Stromal cell of bone marrow (primary cell): Measurements from ENCODE around the gene MAPKAP1.
A peak's percentile ranks its signal among the peaks of the same experiment; 100 is the strongest.

Experiments
- DNase-seq: peaks from one replicate; pipeline ENCODE4 v3.0.0-alpha.2; 2012; ENCODE audit warnings: low read depth

The MAPKAP1 gene

DNA sequence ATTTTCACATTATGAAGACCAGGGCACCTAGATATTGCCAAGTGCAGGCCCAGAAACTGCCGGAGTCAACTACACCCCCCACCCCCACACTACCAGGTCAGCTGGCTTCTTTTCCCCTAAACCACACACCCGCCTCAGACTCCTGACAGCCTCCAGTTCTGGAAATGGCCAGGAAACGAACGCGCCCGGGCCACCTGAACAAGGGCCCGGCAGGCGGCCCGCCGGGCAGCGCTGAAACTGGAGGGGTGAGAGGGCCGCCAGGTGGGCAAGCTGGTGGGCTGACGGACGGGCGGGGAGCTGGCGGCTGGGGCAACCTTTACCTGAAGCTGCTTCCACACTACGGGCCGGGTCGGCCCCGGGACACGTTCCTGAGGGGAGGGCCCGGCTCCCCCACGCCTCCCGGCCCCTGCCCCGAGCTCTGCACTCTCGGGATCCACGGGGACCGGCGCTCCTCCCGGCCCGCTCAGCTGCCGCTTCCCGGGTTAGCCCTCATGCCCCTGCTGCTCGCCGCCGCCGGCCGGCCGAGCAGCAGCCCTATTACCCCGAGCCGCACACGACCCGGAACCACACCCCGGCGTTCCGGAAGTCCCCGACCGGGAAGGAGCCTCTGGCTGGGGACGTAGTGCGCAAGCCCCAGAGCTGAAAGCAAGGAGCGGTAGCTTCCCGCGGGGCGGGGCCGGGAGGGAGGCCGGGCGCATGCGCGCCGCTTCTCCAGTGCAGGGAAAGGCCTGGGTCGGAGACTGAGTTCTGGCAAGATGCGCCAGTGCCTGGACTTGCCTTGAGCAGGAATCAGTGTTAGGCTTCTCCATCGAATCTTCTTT lies at the start of gene MAPKAP1:
TSS of gene MAPKAP1 (minus strand) at position 558 of the 821 bp plus-strand sequence. CDS start 34,634 bp downstream, outside the sequence.
- peak; percentile 94 for DNase-seq

DNA sequence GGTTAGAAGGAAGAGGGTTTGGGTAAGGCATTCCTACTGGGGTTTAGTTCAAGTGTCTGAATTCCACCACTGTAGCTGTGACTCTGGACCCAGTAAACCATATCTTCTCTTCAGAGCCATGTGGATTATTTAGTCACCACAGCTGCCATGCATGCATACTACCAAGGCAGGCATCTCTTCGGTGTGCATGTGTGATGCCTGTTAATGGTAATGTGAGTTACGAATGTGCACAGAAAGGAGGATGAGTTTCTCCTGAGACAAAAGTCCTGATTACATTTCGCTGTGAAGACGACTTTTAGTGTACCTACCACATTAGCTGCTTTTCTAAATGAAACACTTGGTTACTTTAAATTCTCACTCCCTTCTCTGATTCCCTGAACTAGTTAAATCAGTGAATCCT lies 49.5 kb upstream of the MAPKAP1 start:
- no peak for DNase-seq

DNA sequence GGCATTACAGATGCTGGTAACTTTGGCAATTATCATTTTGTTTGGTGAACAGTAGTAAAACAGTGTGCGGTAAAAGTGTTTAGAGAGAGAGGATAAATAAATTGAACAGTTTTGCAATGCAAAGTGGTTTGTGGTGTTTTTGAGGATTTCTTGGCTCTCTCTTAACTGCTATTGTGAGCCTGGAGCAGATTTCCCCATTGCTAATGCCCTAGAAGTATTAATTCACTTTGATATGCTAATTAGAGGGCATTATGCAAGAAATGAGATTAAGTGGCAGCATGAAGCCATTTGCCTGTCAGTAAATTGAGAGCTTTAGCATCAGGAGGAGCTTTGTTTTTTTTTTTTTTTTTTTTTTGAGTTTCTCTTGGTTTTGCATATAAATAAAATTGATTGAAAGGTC lies 48.3 kb upstream of the MAPKAP1 start:
- DNase-seq, result no peak

DNA sequence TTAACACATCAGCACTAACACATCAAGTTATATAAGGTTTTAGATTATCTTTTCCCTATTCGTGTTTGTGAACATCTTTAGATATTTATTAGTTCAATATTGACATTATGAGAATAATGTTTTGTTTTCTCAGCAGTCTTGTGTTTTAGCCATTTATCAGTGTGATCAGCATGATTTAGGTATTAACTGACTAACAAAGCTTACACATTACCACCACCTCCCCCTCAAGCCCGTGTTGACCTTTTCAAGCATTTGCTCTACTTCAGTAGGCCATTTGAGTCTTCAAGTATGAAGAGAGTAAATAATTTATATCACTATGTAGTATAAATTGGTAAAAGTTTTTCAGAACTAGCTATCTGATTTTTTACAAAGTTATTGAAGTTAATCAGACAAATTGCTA lies 47.1 kb upstream of the MAPKAP1 start:
- DNase-seq, result no peak

DNA sequence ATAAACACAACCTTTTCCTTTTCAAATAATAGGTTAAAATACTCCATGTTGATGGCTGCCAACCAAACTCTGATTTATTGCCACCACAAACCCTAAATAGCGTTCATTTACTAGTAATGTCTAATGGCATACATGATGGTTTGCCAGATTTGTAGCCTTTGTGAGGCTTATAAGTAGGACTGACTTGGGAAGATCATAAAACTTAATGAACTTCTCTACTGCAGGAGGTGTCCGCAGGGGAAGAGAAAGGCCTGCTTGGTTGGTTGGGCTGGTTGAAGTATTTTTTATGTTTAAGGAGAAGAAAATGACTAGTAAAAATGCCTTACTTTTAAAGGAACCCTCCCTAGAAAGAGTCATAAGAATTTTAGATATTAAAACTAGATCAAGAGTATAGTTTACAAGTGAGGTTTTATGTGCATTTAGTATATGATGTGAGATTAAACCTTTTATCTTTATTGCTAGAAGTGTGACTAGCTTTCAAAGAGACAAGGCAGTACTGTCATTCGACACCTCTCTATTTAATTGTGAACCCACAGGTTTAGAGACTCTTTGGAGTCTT lies 45.1 kb upstream of the MAPKAP1 start:
- no peak for DNase-seq

DNA sequence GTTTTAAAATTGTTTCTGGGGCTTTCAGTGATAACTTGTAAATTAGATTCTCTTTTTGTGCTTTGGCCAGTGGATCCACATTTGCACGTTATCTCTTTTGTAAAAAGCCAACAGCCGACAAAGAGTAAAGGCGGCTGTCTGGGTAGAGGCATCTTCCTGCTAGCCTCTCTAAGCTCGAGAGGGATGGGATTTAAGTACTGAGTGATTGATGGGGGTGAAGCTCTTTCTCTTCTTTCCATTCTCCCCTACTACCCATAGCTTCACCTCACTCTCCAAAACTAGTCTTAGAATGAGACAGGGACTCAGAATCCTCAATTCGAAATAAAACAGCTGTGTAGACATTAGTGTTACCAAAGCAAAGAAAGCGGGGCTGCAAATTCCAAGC lies 43.6 kb upstream of the MAPKAP1 start:
- DNase-seq, result no peak

DNA sequence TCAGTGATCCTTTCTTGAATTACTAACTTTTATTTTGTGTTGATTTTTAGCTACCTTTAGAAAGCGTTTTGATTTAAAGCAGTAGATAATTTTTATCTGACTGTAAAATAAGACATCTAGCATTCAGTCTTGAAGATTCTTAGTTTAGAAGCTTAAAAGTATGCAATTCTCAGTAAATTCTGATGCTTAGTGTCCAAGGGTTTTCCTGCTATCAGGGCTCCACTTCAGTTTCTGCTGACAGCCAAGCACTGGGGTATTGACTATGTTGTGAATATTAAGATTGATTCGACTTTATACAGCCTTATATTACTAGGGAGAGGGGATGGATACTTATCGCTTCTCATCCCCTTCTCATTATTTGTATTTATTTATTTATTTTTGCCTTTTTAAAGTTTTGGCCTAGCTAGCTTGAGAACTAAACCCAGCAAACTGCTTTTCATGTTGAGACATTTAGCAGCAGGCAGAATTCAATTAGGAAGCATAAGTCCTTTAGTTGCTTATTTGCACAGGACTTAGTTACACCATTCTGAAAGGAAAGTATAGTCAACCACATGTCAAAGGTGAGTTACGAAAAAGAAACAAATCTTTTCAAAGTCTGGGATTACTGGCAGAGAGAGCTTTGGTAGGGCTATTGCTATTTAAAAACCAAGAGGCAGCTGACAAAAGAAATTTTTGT lies 43.1 kb upstream of the MAPKAP1 start:
- DNase-seq, result no peak

DNA sequence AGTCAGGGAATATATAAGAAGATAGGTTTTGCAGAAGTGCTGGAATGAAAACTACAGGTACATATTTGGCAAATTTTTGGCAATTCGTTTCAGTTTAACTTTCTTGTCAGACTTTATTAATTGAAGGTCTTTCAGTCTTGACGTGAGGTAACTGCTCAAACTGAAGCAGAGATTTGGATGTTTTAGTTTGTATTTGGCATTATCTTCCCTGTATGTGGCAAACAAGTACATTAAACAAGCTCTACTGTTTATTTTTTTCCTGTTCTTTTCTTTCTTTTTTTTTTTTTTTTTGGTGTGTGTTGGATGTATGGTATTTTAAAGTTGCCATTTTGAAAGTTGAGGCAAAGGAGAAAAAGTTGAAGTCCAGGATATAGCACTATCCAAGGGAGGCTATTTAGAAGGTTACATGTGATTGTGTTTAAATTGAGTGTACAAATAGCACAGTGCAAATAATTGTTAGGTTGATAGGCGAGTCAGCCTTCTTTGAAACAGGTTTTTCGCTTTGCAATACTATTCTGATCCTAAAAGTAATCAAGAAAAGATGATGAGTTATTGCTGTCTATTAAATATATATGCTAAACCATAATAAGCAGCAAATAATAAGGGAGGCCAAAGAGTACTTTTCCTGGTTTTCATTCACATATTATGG lies 42.4 kb upstream of the MAPKAP1 start:
- DNase-seq, result no peak

DNA sequence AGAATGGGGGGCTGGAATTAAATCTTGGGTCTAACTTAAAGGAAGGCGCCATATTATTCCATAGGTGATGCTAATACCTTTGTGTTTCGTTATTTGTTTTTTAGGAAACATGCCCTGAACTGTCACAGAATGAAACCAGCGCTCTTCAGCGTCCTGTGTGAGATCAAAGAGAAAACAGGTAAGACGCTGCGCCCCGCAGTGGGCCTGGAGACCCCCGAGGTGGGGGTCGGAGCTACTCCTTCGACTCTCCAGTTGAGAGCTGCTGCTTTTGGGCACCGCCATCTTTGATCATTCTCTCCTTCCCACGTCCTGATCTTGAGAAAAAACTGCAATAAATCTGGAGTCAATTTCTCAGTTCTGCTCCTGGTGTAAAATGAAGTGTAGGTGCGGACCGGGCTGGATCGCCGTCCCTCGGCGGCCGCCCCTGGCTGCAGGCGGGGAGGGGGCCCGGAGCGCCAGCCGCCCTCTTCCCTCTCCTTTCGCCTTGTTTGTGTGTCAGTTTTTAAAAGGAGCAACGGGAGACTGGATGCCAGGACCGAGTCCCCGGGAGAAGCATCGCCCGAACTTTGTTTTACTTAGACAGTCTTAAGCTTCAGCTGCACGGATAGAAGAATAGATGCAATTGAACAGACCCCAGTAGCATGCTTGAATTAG lies 41.6 kb upstream of the MAPKAP1 start:
- DNase-seq, result no peak

DNA sequence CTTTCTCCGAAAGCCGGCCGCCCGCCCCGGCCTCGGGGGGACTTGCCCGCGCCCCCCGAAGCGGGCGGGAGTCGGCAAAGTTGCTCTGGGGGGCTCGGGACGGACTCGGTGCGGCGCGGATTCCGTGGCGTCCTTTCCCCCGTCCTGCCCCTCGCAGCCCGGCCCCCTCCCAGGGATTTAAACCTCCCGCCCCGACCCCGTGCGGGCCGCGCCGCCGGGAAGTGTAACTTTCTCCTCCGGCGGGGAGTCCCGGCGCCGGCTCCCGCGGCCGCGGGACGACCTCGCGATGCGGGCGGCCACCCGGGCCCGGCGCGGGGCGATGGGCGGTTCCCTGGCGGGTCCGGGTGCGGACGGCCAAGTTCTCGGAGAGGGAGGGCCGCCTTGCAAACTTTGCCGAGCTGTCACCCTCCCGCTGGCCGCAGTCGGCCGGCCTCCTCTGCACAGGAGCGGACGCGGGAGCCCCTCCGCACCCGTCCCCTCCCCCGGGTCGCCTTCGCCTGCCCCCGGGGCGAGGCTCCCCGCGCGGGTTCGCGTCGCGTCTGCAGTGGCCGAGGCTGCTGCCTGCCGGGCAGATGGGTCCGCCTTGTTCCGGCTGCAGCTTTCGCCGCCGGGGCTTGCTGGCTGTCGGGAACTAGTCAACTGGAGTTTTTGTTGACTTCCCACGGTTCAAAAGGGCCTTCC lies 40.9 kb upstream of the MAPKAP1 start:
- DNase-seq, result no peak

DNA sequence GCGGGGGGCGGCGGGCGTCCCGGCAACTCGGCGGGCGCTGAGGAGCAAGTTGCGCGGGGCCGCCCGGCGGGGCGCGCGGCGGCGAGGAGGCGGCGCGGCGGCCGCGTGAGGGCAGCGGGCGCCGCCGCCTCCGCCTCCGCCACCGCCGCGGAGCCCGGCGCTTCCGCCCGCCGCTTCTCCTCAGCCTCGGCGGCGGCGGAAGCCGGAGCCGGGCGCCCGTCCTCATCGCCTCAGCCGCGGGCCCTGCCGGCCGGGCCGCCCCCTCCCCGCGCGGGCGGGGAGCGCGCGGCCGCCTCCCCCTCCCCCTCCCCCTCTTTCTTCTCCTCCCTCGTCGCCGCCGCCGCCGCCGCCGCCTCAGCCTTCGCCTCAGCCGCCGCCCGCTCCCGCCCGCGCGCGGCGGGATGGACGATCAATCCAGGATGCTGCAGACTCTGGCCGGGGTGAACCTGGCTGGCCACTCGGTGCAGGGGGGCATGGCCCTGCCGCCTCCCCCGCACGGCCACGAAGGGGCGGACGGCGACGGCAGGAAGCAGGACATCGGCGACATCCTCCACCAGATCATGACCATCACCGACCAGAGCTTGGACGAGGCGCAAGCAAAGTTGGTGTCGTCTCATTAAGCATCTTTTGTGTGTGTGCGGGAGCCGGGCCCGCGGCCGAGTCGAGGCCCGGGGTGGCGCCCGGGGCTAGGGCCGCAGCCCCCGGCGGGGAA lies 40.2 kb upstream of the MAPKAP1 start, which contains the start of gene PBX3:
TSS of gene PBX3 (plus strand) at position 321 of the 712 bp plus-strand sequence.
- peak; percentile 38 for DNase-seq

DNA sequence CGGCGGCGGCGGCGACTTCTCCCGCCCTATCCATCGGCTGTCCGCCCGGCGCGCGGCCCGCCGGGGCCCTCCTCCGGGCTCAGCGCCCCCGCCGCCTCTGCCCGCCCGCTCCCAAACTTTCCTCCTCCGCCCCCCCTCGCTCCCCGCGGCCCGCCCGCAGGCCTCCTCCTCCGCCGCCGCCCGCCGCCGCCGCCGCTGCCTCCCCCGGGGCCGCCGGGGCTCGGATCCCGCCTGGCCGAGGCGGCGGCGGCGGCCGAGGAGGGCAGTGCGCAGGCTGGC lies 39.7 kb upstream of the MAPKAP1 start:
- no peak for DNase-seq

DNA sequence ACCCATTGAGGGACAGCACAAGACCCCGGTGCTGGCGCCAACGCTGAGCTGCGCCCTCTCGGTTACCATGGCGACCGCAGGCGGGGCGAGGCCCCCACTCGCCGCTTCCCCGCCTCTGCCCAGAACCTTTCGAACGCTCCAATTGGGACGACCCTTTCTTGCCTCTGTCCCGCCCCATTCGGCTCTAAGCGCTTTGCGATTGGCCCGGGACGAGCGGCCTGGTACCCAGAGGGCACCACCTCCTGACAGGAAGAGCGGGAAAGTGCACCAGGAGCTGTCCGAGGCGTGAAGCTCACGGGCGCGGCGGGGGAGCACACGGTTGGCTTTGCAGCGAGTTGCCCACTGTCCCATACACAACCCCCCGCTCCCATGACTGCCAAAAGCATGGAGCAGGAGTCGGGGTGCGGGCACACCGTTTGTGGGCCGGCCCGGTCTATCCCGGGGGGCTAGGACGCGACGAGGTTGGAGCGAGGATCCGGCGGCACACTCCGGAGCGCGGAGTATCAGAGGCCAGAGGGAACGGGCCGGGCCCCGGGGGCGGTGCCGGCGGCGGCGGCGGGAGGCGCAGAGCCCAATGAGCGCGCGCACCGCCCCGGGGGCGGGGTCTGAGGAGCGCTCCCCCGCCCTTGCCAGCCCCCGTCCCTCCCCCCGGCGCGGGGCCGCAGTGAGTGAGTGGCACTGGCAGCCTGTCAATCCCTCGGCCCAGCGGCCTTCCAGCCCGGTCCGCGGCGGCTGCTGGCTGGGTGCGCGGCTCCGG lies 39.2 kb upstream of the MAPKAP1 start:
- DNase-seq, result peak; percentile 91

DNA sequence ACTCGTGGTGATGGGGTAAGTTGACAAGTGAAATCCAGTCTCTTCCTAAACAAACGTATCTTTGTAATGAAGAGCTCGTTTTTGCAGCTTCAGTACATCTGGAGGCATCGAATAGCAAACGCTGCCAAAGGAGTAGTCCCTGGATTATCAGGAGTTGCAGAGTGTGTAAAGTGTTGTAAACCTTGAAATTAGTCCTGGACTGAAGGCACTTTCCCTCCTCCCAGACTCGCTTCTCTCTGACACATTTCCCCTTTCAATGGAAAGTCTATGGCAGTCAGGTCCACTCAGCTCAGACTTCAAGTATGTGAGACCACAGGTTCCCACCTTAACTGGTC lies 38.6 kb upstream of the MAPKAP1 start:
- no peak for DNase-seq

DNA sequence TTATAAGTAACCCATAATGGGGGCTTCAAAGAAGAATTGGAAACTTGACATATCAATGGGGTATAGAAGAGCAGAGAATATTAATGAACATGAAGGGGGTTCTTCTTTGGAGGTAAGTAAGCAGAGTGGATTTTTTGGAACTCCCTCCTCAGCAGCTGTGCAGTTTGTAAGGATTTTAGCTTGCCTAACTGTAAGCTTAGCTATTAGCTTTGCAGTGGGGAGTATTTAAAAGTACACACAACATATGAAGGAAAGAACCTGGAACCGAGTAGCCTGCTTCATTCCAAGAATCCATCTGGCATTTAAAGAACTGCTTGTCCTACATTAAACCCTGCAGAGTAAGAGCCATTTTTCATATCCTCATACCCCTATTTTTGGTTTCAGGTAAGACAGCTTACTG lies 38.0 kb upstream of the MAPKAP1 start:
- no peak for DNase-seq

DNA sequence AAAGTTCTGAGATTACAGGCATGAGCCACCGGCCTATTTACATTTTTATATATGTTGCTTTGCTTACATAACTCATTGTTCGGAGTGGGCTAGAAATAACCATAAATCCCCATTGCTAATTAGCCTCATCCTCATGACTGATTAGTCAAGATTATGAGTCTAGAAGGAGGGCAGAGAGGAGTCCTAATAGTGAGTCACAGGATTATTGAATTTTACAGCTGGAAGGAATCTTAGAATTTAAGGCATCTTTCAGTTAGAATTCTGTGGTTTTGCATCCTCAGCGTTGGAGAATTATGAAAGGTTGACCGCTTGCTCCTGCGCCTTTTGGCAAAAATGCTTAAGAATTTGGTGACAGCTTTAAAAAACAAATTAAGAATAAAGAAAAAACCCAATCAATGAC lies 37.6 kb upstream of the MAPKAP1 start:
- DNase-seq, result peak; percentile 56

DNA sequence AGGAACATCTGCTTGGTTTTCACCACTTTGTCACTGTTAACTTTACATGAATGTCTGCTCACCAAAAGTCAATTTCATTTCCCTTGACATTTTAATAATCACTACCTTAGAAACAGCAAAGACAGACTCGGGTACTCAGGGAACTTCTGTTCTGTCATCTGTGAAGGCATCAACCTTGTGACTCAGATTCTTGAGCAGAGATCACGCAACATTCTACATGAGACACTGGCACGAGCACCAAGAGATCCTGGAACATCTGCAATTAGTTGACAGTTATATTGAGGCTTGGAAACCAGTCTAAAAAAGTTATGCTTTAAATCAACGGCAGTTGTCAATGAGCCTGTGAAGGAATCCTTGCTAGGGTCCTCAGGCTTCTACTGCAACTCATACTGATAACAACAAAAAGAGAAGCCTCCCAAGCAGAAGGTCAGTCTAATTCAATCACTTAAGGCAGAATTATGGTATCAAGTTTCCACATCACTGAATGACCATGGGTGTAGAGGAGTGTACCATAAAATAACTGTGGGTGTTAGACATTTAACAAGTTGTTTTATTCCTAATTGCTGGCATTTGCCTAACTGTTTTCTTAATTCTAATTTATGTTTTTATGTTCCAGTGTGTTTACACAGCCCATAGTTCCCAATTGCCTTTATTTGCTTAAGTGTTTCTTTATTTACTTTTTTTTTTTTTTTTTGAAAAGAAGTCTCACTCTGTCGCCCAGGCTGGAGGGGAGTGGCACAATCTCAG lies 36.8 kb upstream of the MAPKAP1 start:
- no peak for DNase-seq

DNA sequence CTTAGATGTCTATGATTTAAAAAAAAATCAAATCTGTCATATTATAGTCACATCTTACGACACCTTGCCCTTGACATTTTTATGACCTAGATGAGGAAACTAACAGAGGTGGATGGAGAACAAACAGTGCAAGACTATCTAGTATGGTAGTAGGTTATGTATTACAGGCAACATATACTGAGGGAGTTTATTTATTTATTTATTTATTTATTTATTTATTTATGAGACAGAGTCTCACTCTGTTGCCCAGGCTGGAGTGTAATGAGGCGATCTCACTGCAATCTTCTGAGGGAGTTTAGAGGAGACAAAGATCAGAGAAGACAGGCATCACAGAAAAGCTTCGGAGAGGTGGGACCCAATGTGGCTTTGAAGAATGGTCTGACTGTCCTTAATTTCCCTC lies 35.6 kb upstream of the MAPKAP1 start:
- no peak for DNase-seq

DNA sequence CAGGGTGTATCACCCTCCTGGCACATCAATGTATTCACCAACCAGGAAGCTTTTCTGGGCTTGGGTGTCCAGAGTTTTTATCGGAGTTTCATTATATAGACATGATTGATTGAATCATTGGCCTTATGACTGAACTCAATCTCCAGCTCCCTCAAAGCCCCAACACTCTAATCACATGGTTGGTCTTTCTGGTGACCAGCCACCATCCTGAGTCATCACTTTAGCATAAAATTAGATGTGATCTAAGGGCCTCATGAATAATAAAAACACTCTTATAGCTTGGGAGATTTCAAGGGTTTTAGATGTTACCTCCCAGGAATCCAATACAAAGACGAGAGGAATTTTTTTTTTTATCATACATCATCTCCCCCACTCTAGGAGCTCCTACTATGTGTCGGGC lies 32.4 kb upstream of the MAPKAP1 start:
- DNase-seq, result peak; percentile 56

DNA sequence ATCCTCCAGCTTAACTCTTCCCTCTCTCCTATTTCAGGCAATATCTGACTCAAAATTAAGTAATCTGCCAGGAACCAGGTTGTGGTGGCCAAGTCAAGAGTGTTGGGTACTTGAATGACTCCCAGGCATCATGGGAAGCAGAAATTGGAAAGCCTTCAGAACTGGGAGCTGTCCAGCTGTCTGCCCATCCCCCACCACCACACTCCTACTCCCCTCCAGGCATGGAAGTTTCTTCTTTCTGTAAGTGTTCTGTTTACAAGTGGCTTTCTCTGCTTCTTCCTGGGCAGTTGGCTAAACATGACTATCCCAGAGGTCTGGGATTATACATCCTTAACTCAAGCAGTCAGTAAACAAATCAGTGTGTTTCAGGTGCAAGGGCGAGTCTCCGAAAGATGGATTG lies 25.6 kb upstream of the MAPKAP1 start:
- no peak for DNase-seq
